Endothelial cell (in vitro differentiated cells): ENCODE data around the gene TMEM9. TPM values are rescaled to one million over a fixed set of nuclear protein-coding genes. Genes with fewer than 3 reads are reported as not detected.

Experiments
- DNase-seq: peaks from one replicate; pipeline ENCODE4 v3.0.0; 2021; ENCODE audit warnings: low spot score
- H3K27ac Mint-ChIP-seq: one replicate; pipeline ENCODE4 v1.8.0; 2021; ENCODE audit warnings: mixed read lengths, inconsistent platforms; ENCODE audit not compliant: unreplicated experiment
- H3K27me3 Mint-ChIP-seq: one replicate; pipeline ENCODE4 v1.8.0; 2021; ENCODE audit warnings: mild to moderate bottlenecking, moderate library complexity, mixed read lengths, inconsistent platforms; ENCODE audit not compliant: unreplicated experiment
- H3K36me3 Mint-ChIP-seq: one replicate; pipeline ENCODE4 v1.8.0; 2021; ENCODE audit warnings: mild to moderate bottlenecking, low read depth, mixed read lengths, inconsistent platforms; ENCODE audit not compliant: unreplicated experiment
- H3K4me1 Mint-ChIP-seq: one replicate; pipeline ENCODE4 v1.8.0; 2021; ENCODE audit warnings: mild to moderate bottlenecking, mixed read lengths, inconsistent platforms; ENCODE audit not compliant: unreplicated experiment
- H3K4me3 Mint-ChIP-seq: one replicate; pipeline ENCODE4 v1.8.0; 2021; ENCODE audit warnings: mild to moderate bottlenecking, mixed read lengths, inconsistent platforms; ENCODE audit not compliant: unreplicated experiment
- H3K9me3 Mint-ChIP-seq: one replicate; pipeline ENCODE4 v1.8.0; 2021; ENCODE audit warnings: mixed read lengths, inconsistent platforms; ENCODE audit not compliant: unreplicated experiment
- total RNA-seq: library from RNA; stranded (reverse); fragmentation: NEBNext Ultra II Directional; extraction: Animal tissue kit (Norgen Biotek cat#: 25700); gene quantifications from one replicate; pipeline ENCODE4 v1.2.1, GENCODE V29; 2021; ENCODE audit not compliant: unreplicated experiment
- TF ChIP-seq, protein P1 (sequence below): fragments of 200-600 bp; sonication (generic); IDR thresholded peaks from one replicate; pipeline ENCODE4 v1.5.0; 2021; ENCODE audit warnings: antibody characterized with exemption; ENCODE audit not compliant: unreplicated experiment

TMEM9 gene
- total RNA-seq, 1 donor from 2014 or later: 78.7 TPM

DNA sequence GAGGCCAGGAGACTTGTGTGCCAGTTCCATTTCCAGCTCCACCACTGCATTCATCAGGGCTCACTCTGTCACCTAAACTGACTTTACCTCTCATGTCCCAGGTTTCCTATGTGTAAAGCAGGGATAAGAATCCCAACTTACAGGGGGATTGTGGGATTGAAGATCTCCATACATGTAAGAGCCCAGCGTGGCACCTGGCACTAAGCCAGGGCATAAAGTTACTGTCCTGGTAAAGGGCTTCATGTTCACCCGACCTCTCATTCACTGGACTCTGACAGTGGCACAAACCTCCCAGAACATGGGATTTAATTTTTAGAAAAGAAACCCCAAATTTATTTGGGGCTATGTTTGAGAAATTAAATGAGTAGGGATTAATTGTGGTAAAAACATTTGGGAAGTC is 27.5 kb upstream of the TMEM9 start:
- TF ChIP-seq, protein P1, sequence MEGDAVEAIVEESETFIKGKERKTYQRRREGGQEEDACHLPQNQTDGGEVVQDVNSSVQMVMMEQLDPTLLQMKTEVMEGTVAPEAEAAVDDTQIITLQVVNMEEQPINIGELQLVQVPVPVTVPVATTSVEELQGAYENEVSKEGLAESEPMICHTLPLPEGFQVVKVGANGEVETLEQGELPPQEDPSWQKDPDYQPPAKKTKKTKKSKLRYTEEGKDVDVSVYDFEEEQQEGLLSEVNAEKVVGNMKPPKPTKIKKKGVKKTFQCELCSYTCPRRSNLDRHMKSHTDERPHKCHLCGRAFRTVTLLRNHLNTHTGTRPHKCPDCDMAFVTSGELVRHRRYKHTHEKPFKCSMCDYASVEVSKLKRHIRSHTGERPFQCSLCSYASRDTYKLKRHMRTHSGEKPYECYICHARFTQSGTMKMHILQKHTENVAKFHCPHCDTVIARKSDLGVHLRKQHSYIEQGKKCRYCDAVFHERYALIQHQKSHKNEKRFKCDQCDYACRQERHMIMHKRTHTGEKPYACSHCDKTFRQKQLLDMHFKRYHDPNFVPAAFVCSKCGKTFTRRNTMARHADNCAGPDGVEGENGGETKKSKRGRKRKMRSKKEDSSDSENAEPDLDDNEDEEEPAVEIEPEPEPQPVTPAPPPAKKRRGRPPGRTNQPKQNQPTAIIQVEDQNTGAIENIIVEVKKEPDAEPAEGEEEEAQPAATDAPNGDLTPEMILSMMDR: no peak
- H3K27me3 Mint-ChIP-seq: peaks cover 4% of the 10 kb centered on the region
- H3K36me3 Mint-ChIP-seq: no peaks in the 10 kb centered on the region
- no peaks in the 10 kb centered on the region for H3K9me3 Mint-ChIP-seq
- H3K27ac Mint-ChIP-seq: no peak overlapping the region
- no peak overlapping the region for H3K4me3 Mint-ChIP-seq
- no peak for DNase-seq
- H3K4me1 Mint-ChIP-seq: peaks cover 12% of the 10 kb centered on the region

DNA sequence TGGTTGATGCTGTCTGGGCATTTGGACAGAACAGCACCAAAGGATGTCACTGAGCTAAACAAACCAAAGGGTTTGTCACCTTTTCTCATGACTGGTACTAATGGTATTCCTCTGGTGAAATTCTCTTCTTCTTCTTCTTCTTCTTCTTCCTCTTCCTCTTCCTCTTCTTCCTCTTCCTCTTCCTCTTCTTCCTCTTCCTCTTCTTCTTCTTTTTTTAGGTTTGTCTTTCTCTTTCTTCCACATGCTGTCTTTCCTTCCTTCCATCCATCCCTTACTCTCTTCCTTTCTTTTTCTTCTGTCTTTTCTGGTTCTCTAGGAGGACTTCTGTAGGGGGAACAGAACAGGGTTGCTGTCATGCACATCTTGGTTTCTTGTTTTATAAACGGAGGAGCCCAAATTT is 27.0 kb upstream of the TMEM9 start:
- H3K4me1 Mint-ChIP-seq: peaks cover 12% of the 10 kb centered on the region
- no peaks in the 10 kb centered on the region for H3K9me3 Mint-ChIP-seq
- no peak for DNase-seq
- no peak overlapping the region for H3K4me3 Mint-ChIP-seq
- no peak overlapping the region for H3K27ac Mint-ChIP-seq
- TF ChIP-seq, protein P1: no peak
- H3K27me3 Mint-ChIP-seq: peaks cover 4% of the 10 kb centered on the region
- no peaks in the 10 kb centered on the region for H3K36me3 Mint-ChIP-seq

DNA sequence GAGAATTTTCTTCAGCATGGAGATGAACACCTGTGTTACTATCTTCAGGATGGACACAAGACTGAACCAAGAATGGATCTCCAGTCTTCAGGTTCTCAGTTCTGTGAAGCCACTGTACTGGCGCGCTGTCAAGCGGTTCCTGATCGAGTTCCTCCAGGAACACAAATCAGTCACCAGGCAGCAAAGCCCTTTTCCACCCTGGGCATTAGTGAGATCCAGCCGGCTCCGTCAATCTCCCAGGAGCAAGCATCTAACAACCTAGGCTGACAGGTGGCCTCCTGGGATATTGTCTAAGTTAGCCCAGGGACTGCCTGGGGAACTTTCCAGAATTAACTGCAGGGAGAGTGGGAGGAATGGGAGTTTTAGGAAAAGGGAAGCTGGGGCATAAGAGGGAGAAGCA is 26.6 kb upstream of the TMEM9 start:
- Mint-ChIP-seq H3K36me3 (no peaks in the 10 kb centered on the region), H3K27ac (no peak overlapping the region), H3K27me3 (peaks cover 4% of the 10 kb centered on the region), H3K9me3 (no peaks in the 10 kb centered on the region), H3K4me1 (peaks cover 12% of the 10 kb centered on the region), H3K4me3 (no peak overlapping the region)
- TF ChIP-seq, protein P1: no peak
- no peak for DNase-seq

DNA sequence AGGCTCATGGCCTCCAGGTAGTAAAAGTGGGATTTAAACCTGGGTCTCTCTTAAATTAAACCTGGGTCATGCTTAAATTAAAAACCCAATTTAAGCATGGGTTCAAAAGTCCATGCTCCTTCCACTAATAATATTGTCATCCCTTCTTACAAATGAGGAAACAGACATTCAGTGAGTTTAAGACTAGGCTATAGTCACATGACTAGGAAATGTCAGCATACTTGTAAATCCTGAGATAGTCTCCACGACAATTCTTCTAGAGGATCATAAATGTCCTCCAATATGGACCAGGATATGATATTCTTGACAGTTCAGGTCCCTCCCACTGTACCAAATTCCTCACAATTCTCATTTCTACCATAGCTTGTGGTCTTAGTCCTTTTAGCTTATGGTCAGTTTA is 25.9 kb upstream of the TMEM9 start:
- Mint-ChIP-seq H3K27ac (no peak overlapping the region), H3K27me3 (peaks cover 6% of the 10 kb centered on the region), H3K4me1 (peaks cover 12% of the 10 kb centered on the region), H3K4me3 (no peak overlapping the region), H3K9me3 (no peaks in the 10 kb centered on the region), H3K36me3 (no peaks in the 10 kb centered on the region)
- TF ChIP-seq, protein P1: no peak
- DNase-seq: no peak

DNA sequence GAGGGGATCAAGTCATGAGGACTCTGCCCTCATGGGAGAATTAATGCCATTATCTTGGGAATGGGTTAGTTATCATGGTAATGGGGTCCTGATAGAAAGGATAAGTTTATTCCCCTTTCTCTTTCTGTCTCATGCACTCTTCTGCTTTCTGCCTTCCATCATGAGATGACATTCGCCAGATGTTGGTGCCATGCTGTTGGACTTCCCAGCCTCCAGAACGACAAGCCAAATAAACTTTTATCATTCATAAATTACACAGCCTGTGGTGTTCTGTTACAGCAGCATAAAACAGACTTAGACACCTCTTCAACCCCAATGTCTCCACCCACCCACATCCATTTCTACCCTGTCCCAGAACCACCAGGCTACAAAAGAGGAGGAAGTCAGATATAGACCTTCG is 24.4 kb upstream of the TMEM9 start:
- peaks cover 8% of the 10 kb centered on the region for H3K4me1 Mint-ChIP-seq

More for the DNA sequence above, 24.4 kb upstream of the TMEM9 start:
- no peak for DNase-seq
- Mint-ChIP-seq H3K27ac (no peak overlapping the region), H3K4me3 (no peak overlapping the region), H3K36me3 (no peaks in the 10 kb centered on the region), H3K9me3 (no peaks in the 10 kb centered on the region), H3K27me3 (peaks cover 6% of the 10 kb centered on the region)
- TF ChIP-seq, protein P1: no peak
